Stimulated activated CD8-positive, alpha-beta memory T cell treated with anti-CD3 and anti-CD28 coated beads, Interleukin-4, amount 100 ng/mL, for 4 hours (primary cell): ENCODE data around the gene OPN4.

ENCODE experiments used
- DNase-seq, 2 donors: peaks; one replicate each; pipeline ENCODE4 v3.0.0-alpha.2; 2020; ENCODE audit warnings: low read depth in 2 of 2, low spot score in 1 of 2

The OPN4 gene

DNA sequence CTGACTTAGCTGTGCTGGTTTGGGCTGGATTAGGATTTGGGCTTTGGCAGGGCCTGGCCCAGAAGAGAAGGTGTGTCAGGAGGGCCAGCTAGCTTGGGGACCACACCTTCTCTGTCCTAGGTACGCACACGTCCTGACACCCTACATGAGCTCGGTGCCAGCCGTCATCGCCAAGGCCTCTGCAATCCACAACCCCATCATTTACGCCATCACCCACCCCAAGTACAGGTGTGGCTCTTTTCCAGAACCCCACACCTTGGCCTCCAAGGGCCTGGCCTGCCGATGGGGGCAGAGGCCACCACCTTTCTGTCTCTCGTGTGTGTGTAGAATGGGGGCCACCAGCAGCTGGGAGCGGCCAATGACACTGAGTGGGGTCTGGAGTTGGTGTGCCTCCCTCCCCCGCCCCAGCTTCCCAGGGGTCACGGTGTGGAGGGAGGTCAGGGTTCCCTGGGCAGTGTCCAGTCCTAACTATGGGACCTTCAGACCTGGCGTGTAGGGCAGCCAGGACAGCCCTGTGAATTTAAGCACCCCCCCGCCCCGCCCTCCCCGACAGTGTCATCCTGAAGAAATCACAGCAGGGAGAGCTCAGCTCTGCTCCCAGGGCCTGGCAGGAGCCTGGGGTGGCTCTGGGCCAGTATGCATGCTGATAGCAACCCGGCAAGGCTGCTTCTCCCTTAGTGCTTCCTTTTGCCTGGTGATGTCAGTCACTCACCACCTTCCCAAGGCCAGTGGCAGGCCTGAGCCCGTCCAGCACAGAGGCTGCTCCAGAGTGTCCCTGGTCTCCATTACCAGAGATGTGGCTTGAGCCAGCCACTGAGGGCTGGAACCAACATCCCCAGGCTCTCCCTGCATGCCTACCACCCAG, 7.0 kb downstream of the OPN4 start:
- DNase-seq: no peak

DNA sequence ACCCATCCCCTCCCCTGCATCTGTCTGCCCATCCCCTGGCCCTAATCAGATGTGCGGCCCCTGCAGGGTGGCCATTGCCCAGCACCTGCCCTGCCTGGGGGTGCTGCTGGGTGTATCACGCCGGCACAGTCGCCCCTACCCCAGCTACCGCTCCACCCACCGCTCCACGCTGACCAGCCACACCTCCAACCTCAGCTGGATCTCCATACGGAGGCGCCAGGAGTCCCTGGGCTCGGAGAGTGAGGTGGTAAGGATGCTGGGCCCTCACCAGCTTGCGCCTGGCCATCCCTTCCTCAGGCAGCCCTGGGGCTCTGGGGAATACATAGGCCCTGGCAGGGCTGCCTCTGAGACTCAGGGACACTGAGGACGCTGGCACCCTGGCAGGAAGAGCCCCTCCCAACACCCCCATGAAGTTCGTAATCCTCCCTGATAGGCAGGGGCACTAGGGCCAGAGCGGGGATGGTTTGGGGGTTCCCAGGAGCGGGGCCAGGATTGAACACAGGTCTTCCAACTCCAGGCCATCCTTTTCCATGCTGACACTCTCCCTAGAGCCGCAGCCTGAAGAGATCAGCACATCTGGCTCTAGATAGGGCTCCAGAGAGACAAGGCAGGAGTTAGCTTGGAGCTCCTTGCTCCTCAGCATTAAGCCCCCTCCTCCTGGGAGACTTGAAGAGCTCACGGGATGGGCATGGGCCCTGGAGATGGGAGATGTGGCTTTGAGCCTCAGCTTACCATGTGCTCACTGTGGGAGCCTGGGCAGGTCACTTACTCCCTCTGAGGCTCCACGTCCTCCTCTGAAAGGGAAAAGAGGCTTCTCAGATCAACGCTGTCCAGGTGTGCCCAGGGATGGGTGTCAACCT, 8.1 kb downstream of the OPN4 start:
- DNase-seq: no peak

DNA sequence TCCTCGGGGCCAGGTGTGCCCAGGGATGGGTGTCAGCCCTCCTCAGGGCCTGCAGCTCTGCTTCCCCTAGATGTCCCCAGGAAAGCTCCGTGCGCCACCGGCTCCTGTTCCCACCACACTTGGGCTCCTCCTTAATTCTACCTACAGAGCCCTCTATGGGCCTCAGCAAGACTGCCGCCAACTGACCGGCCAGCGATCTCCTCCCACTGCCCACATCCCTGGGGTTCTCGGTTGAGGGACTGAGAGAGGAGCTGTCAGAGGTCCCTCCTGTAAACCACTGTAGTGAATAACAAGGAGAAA, 8.6 kb downstream of the OPN4 start:
- DNase-seq: no peak

DNA sequence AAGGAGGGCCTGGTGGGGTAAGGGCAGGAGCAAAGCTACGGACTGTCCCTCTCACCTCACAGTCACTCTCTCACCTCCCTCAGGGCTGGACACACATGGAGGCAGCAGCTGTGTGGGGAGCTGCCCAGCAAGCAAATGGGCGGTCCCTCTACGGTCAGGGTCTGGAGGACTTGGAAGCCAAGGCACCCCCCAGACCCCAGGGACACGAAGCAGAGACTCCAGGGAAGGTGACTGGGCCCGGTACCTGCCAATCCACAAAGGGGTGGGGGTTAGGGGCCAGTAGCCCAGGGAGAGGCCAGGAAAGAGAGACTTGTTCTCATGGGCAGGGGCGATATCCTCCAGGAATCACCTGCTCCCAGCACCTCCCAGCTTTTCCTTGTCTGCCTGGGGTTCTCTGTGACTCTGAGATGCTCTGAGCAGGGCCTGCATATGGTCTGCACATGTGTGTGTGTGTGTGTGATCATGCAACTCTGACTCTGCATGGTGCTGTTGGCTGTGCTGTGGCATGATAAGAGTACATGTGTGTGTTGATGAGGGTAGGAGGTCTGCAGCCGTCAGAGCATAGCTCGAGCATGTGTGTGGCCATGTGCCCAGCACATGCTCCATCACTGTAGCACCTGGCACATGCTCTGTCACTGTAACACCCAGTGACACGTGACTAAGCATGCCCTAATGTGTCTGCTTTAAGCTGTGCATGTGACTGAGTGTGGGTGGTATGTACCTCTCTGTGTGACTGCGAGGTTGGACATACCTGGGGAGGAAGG, 9.4 kb downstream of the OPN4 start:
- no peak for DNase-seq

DNA sequence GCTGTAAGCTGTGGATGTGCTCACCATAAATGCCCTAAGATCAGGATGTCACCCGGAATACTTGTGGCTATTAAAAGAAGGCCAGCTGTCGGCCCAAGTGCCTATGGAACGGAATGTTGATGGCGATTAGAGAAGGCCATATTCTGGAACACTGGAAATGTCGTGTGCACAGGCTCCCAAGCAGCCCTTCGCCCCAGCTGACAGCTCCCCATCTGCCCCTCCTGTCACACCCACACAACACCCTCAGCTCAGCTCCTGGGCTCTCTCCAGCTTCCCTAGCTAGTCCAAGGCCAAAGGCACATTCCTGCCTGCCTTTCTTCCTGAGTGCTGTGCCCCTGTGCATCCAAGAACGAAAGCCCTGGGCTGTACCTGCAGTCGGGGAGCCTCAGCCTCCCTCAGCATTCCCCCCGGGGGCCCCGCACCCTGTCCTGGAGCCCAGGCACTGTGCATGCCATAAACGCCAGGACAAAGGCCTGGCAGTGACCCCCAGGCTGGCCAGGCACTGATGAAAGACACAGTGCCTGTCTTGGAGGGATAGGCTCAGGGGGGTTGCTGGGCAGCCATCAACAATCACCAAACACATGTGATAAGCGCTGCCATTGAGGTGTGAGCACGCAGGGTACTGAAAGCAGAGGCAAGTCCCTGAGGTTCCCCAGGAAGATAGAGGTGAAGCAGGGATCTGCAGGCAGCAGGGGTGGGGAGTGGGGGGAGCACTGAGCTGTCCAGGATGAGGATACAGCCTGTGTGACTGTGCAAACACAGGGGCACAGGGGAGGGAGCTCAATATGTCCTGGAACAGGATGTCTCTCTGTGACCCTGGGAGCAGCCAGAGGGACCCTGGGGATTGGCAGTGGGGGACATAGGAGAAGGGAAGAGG, 10.2 kb downstream of the OPN4 start:
- no peak for DNase-seq

DNA sequence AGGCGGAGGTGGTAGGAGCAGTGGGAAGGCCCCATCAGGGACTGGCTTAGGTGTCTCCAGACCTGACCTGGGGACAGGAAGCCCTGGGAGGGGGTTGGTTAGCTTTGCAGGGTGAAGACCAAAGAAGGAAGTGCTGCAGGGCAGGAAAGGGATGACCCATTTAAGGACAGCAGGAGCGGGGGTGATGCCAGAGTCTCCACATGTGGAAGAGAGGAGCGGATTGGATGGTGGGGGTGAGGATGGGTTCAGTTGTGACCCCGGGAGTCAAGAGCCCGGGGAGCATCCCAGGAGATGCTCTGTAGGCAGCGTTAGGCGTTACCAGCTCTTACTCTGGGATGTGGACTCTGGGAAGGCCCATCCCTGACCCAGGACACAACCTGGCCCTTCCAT, 10.9 kb downstream of the OPN4 start:
- DNase-seq: no peak

DNA sequence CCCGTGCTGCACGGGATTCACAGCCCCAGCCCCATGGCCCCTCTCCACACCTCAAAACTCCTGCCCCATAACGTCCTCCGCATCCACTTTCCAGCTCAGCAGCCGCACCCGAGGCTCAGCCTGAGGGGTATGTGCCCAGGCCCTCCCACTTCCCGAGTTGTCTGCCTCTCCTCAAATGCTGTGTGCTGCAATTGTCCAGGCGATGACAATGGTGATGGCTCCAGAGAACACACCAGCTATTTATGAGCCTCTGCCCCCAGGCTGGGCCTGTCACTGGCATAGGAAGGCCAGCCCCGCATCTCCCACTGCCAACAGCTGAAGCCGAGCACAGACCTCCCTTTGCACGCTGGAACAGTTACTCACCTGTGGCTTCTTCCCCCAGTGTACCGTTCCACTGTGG, 11.5 kb downstream of the OPN4 start:
- no peak for DNase-seq

DNA sequence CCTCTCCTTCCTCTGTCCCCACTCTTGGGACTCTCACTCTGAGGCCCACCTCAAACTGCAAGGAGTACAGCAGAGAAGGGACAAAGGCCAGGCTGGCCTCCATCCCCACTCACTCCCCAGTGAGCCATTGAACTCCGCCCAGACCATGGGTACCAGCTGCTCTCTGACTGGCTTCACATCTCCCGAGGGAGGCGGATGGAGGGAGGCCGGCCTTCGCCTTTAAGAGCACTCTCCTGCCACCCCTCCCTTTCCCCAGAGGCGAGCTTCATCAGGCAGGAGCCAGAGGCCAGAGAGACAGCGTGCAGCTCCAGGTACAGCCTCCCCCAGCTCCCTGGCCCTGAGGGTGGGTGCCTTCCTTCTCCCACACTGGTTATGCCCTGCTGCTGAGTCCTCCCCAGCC, 12.2 kb downstream of the OPN4 start:
- no peak for DNase-seq

DNA sequence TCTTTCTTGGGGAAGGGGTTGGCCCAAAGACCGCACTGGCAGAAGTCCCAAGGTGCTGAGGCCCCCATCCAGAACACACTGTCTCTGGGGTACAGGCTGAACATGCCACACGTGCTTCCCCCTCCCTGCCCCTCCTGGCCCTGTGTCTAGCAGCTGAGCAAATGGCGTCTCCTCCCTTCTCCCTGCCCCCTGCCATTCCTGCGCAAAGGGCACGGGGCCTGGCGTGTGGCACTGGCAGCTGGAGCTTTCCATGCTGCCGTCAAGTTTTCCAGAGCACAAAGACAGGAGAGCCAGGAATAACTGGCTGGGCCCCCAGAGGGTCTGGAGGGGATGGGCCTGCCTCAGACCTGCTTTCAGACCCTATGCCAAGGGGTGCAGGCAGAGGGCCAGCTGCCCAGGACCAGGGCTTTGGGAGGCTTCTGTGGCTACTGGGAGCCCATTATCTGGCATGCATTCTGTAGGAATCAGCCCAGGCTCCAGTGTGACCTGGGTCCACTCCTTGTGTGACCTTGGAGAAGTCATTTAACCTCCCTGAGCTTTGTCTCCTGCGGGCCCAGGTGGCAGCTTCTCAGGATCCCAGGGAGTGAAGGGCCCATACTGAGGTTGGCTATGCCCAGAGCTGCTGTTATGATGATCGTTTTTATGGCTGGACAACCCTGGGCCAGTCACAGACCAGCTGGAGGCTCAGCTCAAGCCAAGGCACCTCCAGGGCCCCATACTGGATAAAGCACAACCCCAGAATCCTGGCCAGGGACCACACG, 13.3 kb downstream of the OPN4 start:
- DNase-seq: no peak

DNA sequence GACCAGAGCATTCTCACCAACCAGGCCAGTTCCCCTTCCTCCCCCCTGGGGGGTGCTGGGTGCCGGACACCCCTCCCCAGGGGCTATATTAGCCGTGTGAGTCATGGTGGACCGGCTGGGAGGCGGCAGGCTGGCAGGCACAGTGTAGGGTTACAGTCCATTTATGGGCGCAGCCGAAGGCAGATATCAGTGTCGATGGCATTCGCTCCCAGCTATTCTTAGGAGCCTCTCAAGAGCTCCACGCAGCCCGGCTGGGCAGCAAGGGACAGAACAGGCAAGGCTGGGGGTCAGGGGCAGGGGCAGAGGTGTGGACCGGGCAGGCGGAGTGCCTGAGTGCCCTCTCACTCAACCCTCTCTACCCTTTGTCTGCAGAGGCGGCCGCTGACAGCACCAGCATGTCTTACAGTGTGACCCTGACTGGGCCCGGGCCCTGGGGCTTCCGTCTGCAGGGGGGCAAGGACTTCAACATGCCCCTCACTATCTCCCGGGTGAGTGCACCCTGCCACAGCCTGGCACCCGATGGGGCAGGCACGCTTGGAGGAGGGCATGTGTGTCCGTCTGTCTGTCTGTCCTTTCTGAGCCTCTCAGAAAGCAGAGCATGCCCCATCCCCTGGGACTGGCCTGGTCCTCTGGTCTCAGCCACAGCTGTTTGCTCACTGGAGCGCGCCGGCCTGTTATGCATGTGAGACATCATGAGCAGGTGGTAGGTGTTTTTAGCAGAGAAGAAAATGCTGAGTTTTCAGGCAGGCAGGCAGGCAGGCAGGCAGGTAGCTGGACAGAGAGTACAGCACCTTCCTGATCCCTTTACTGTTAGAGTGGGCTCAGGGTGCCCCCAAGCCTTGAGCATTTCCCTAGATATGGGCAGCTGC, 14.2 kb downstream of the OPN4 start, which contains the start of gene LDB3:
LDB3 (plus strand) TSS at position 215 of the 869 bp plus-strand sequence; CDS start at position 396, 181 bp downstream.
- no peak for DNase-seq

DNA sequence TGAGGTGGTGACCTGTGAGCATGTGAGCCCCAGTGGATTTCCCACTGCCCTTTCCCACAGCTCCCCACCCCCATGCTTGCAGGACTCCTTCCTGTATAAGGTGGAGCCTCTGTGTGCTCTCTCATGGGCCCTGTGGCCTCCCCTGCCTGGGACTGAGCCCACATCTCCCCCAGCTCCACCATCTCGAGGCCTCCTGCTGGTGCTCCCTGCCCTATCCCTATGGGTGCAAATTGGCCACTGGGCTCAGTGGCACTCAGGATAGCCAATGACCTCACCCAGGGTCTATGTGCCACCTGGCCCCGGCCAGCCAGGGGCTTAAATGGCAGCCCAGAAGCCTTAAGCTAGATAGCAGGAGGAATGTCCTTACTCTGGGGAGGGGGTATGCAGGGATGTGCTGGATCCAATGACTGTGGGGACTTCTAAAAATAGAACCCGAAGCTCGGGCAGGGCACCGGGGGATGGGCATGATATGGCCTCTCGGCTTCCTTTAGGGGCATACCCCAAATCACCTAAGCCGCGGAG, 16.0 kb downstream of the OPN4 start:
- no peak for DNase-seq

DNA sequence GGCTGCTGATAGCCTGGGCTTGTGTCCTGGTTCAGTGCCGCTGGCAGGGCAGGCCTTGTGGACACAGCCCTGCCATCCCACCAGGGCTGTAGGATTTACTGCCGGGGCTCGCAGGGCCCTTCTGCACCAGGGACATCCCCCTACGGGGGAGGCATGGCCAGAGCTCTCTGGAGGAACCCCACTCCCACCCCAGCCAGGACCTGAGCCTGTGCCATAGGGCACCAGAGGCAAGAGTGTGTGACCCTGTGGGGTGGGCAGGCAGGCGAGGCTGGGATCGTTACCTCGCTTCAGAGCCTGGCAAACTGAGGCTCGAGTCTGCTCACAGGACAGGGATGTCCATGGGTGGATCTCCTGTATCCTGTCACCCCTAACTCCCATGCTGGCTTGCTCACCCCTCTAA, 16.5 kb downstream of the OPN4 start:
- DNase-seq: no peak

DNA sequence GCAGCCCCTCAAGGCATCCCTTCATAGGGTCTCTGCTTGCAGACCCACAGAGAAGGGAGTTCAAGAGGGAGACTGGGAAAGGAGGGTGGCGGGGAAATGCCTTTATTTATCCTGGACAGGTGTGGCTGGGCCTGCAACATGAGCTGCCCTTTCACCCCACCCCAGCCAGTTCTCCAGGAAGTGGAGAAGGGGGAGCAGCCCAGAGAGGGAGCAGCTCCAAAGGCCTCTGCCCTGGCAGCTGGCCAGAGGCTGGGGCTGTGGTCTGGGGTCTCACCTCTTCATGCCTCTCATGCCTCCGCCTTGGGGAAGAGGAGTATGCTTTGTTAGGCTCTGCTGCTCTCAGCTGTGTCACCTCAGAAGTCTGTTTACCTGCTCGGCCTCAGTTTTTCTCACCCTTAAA, 17.1 kb downstream of the OPN4 start:
- no peak for DNase-seq

DNA sequence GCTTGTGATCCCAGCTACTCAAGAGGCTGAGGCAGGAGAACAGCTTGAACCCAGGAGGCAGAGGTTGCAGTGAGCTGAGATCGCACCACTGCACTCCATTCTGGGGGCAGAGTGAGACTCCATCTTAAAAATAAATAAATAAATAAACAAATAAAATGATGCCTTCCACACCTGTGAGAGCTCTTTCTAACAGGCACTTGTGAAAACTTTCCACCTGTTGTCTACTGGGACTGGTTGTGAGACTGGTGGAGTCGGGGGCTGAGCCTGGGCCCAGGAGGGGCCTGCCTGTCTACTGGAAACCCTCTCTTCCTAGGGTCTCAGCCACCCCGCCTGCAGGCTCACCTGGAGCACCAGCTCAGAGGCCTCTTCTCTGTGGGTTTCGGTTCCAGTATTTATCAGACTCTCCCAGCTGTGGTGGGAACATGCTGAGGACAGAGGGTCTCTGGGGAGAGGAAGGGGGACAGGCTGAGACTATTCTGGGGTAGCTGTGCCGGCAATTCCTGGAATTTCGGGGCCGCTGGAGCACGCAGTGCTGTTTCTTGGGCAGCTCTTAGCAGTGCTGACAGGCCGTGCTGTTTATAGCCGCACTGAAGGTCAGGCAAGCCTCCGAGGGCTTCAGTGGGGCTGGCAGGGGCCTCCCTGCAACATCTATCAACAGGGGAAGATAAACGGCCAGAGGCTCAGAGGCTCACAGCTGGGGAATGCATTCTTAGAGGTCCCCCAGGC, 17.8 kb downstream of the OPN4 start:
- DNase-seq: no peak

DNA sequence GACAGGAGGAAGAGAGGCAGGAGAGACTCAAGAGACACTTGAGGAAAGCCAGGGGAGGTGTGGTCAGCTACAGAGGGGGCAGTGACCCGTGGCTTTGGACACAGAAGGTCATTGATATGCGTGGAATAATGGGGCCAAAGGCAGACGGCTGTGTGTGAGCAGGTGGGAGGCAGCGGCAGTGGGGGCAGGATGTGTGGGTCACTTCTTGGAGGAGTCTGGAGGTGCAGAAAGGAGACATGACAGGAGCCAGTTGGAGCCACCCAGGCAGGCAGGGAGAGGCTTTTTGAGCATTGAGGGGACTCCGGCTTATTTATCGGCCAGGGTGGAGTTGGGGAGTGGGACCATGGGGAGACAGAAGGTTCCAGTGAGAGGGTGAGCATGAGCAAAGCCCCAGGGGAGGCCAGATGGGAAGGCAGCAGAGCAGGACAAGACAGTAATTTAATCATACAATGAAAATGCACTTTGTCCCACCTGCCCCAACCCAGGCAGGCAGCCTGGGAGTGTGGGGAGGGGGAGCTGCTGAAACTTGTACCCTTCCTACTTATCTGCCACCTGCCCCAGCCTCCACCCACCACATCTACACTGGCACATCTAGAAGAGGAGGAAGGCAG, 19.0 kb downstream of the OPN4 start:
- DNase-seq: no peak

DNA sequence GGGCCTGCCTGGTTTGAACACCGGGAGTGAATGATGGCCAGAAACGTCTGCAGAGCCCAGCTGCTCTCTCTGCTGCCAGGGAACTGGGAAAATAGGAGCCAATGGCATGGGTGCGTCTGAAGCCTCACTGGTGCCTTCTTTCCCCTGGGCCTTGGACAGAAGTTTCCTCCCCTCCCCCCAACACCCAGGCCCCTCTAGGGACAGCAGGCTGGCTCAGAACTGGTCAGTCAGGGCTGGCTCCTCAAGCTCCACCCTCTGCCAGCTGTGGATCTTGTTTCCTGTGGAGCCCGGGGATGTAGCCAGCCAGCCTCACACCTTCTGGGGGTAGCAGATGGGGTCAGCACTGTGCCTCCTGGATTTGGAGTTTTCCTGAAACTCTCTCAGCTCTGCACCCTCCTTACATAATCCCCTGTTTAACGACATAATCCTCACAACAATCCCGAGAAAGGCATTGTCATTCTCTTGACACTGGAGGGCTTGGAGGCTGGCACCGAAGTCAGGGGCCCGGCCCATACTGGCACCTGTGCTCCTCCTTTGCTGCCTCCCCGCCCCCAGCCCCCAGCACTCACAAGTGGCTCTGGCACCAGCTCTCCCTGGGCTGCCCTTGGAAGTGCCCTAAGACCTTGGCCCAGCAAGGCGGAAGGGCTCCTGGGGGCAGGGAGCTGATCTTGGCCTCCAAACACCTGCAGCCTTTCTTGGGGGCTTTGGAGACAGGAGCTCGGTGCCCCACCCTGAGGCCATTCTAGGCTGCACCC, 19.7 kb downstream of the OPN4 start:
- DNase-seq: no peak

DNA sequence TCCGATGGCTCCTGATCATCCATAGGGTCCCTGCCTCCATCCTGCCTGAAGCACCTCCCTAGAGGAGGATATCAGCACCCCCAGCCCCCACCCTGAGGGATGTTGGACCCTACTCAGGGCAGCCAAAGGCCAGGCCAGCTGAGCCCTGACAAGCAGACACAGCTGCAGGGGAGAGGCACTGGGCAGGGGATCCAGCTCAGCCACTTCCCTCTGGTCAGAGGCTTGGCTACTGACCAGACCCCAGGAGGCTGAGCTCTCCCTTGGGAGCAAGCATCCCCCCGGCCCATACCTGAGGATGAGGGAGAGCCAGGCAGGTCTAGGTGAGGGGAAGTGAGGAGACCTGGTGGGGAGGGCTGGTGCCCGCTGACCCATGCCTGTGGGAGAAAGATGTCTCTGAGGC, 20.6 kb downstream of the OPN4 start:
- DNase-seq: no peak
